ENCODE data around the gene TMEM187. TPM values are rescaled to one million over a fixed set of nuclear protein-coding genes. Genes with fewer than 3 reads are reported as not detected.

The TMEM187 gene
- total RNA-seq, 1 donor from 2014 or later, result 2.4 TPM

- no peaks in the 10 kb centered on the region for H3K79me2 ChIP-seq (ENCODE audit: low read depth)
- Mint-ChIP-seq H3K4me3 (no peak overlapping the region), H3K36me3 (no peaks in the 10 kb centered on the region), H3K4me1 (peaks cover 11% of the 10 kb centered on the region), H3K27me3 (ENCODE audit: insufficient read depth, low read depth) (peaks cover 3% of the 10 kb centered on the region), H3K27ac (no peak overlapping the region), H3K9me3 (peaks cover 8% of the 10 kb centered on the region)
- no peak overlapping the region for H3K4me3 ChIP-seq
- H3K9me3 ChIP-seq (ENCODE audit: low read depth), result peaks cover 5% of the 10 kb centered on the region
- H2AFZ ChIP-seq (replicated peaks), result no peak overlapping the region
- no peak overlapping the region for H3K27ac ChIP-seq
- DNase-seq (ENCODE audit: low spot score), result no peak
- H3F3A ChIP-seq (ENCODE audit: low read depth), result no peaks in the 10 kb centered on the region
- no peaks in the 10 kb centered on the region for H3K36me3 ChIP-seq
- no peaks in the 10 kb centered on the region for H4K20me1 ChIP-seq (ENCODE audit: low read depth)
- no peak overlapping the region for H3K9ac ChIP-seq
- no peak overlapping the region for H3K4me2 ChIP-seq
- TF ChIP-seq, protein P1, sequence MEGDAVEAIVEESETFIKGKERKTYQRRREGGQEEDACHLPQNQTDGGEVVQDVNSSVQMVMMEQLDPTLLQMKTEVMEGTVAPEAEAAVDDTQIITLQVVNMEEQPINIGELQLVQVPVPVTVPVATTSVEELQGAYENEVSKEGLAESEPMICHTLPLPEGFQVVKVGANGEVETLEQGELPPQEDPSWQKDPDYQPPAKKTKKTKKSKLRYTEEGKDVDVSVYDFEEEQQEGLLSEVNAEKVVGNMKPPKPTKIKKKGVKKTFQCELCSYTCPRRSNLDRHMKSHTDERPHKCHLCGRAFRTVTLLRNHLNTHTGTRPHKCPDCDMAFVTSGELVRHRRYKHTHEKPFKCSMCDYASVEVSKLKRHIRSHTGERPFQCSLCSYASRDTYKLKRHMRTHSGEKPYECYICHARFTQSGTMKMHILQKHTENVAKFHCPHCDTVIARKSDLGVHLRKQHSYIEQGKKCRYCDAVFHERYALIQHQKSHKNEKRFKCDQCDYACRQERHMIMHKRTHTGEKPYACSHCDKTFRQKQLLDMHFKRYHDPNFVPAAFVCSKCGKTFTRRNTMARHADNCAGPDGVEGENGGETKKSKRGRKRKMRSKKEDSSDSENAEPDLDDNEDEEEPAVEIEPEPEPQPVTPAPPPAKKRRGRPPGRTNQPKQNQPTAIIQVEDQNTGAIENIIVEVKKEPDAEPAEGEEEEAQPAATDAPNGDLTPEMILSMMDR (IDR thresholded peaks at IDR 0.05), result no peak
- TF ChIP-seq EZH2phosphoT487 (IDR thresholded peaks at IDR 0.05) (no peak), EZH2 (IDR thresholded peaks at IDR 0.05) (no peak)
- no peaks in the 10 kb centered on the region for H3K4me1 ChIP-seq
- H3K27me3 ChIP-seq, result no peaks in the 10 kb centered on the region
Observed at GRCh38 chrX:153988493-153988892, 15.9 kb downstream of the TMEM187 start.

GRCh38 chrX:153989973-153990655 lies 17.6 kb downstream of the TMEM187 start:
- H3K27me3 Mint-ChIP-seq (ENCODE audit: insufficient read depth, low read depth), result peaks cover 3% of the 10 kb centered on the region
- no peak for DNase-seq (ENCODE audit: low spot score)
- Histone ChIP-seq H3K4me1 (no peaks in the 10 kb centered on the region), H3F3A (ENCODE audit: low read depth) (no peaks in the 10 kb centered on the region), H3K4me3 (no peak overlapping the region), H3K79me2 (ENCODE audit: low read depth) (no peaks in the 10 kb centered on the region), H3K36me3 (no peaks in the 10 kb centered on the region), H3K4me2 (no peak overlapping the region), H3K9me3 (ENCODE audit: low read depth) (peaks cover 5% of the 10 kb centered on the region), H4K20me1 (ENCODE audit: low read depth) (no peaks in the 10 kb centered on the region), H2AFZ (replicated peaks) (no peak overlapping the region), H3K27me3 (no peaks in the 10 kb centered on the region), H3K27ac (no peak overlapping the region), H3K9ac (no peak overlapping the region)
- no peaks in the 10 kb centered on the region for H3K36me3 Mint-ChIP-seq
- TF ChIP-seq, protein P1 (IDR thresholded peaks at IDR 0.05), result no peak
- TF ChIP-seq EZH2phosphoT487 (IDR thresholded peaks at IDR 0.05), result no peak
- no peak for TF ChIP-seq EZH2 (IDR thresholded peaks at IDR 0.05)
- no peak overlapping the region for H3K27ac Mint-ChIP-seq
- peaks cover 10% of the 10 kb centered on the region for H3K9me3 Mint-ChIP-seq
- H3K4me3 Mint-ChIP-seq, result no peak overlapping the region
- H3K4me1 Mint-ChIP-seq, result peaks cover 6% of the 10 kb centered on the region

- H3K4me2 ChIP-seq, result no peak overlapping the region
- no peaks in the 10 kb centered on the region for H3F3A ChIP-seq (ENCODE audit: low read depth)
- Mint-ChIP-seq H3K4me3 (no peak overlapping the region), H3K4me1 (peaks cover 2% of the 10 kb centered on the region), H3K36me3 (no peaks in the 10 kb centered on the region), H3K9me3 (peaks cover 10% of the 10 kb centered on the region), H3K27me3 (ENCODE audit: insufficient read depth, low read depth) (peaks cover 3% of the 10 kb centered on the region), H3K27ac (no peak overlapping the region)
- H3K79me2 ChIP-seq (ENCODE audit: low read depth), result no peaks in the 10 kb centered on the region
- no peak overlapping the region for H3K27ac ChIP-seq
- TF ChIP-seq EZH2phosphoT487 (IDR thresholded peaks at IDR 0.05) (no peak), EZH2 (IDR thresholded peaks at IDR 0.05) (no peak)
- TF ChIP-seq, protein P1 (IDR thresholded peaks at IDR 0.05), result no peak
- H3K27me3 ChIP-seq, result no peaks in the 10 kb centered on the region
- DNase-seq (ENCODE audit: low spot score), result no peak
- H3K9me3 ChIP-seq (ENCODE audit: low read depth), result peaks cover 5% of the 10 kb centered on the region
- H3K4me3 ChIP-seq, result no peak overlapping the region
- H3K9ac ChIP-seq, result no peak overlapping the region
- H2AFZ ChIP-seq (replicated peaks), result no peak overlapping the region
- no peaks in the 10 kb centered on the region for H4K20me1 ChIP-seq (ENCODE audit: low read depth)
- H3K4me1 ChIP-seq, result no peaks in the 10 kb centered on the region
- no peaks in the 10 kb centered on the region for H3K36me3 ChIP-seq
Observed at GRCh38 chrX:153991013-153991580, 18.5 kb downstream of the TMEM187 start.

All from neural progenitor cell (in vitro differentiated cells).